HEK293 (cell line): ENCODE measurements around the gene TNKS2.

Experiments
- ATF2 ChIP-seq: fragments of 450-650 bp; formaldehyde crosslinking; IDR thresholded peaks from 2 replicates; pipeline ENCODE4 v1.5.1; 2016; ENCODE audit warnings: missing biosample characterization, missing genetic modification characterization, low read depth
- CTCF ChIP-seq: fragments of 450-650 bp; formaldehyde crosslinking; IDR thresholded peaks from 2 replicates; pipeline ENCODE4 v1.5.1; 2016; ENCODE audit warnings: missing biosample characterization, missing genetic modification characterization
- GLI4 ChIP-seq: fragments of 450-650 bp; formaldehyde crosslinking; IDR thresholded peaks from 2 replicates; pipeline ENCODE4 v1.5.1; 2016; ENCODE audit warnings: missing biosample characterization, missing genetic modification characterization
- IKZF3 ChIP-seq: fragments of 450-650 bp; IDR thresholded peaks from 2 replicates; pipeline ENCODE4 v1.5.0; 2018; ENCODE audit warnings: missing biosample characterization, mild to moderate bottlenecking, missing genetic modification characterization, moderate library complexity
- YY1 ChIP-seq: fragments of 450-650 bp; formaldehyde crosslinking; IDR thresholded peaks from 2 replicates; pipeline ENCODE4 v1.5.1; 2018; ENCODE audit warnings: missing biosample characterization, missing genetic modification characterization
- ZBTB21 ChIP-seq: fragments of 450-650 bp; formaldehyde crosslinking; IDR thresholded peaks from 2 replicates; pipeline ENCODE4 v1.5.1; 2017; ENCODE audit warnings: missing biosample characterization, missing genetic modification characterization
- ZBTB49 ChIP-seq: fragments of 450-650 bp; formaldehyde crosslinking; IDR thresholded peaks from 2 replicates; pipeline ENCODE4 v1.5.1; 2016; ENCODE audit warnings: missing biosample characterization, missing genetic modification characterization, low read depth
- ZBTB7A ChIP-seq: fragments of 450-650 bp; formaldehyde crosslinking; IDR thresholded peaks from 2 replicates; pipeline ENCODE4 v1.5.1; 2016; ENCODE audit warnings: low read depth, missing biosample characterization, missing genetic modification characterization
- ZNF138 ChIP-seq: fragments of 450-650 bp; formaldehyde crosslinking; IDR thresholded peaks from 2 replicates; pipeline ENCODE4 v1.5.1; 2016; ENCODE audit warnings: missing biosample characterization, missing genetic modification characterization, borderline replicate concordance
- ZNF214 ChIP-seq: fragments of 450-650 bp; formaldehyde crosslinking; IDR thresholded peaks from 2 replicates; pipeline ENCODE4 v1.5.1; 2017; ENCODE audit warnings: missing biosample characterization, mild to moderate bottlenecking, missing genetic modification characterization, borderline replicate concordance
- ZNF416 ChIP-seq: fragments of 450-650 bp; formaldehyde crosslinking; IDR thresholded peaks from 2 replicates; pipeline ENCODE4 v1.5.1; 2016; ENCODE audit warnings: missing biosample characterization, missing genetic modification characterization
- ZNF830 ChIP-seq: fragments of 450-650 bp; IDR thresholded peaks from 2 replicates; pipeline ENCODE4 v1.5.0; 2018; ENCODE audit warnings: missing biosample characterization, missing genetic modification characterization, low read depth, mild to moderate bottlenecking, moderate library complexity

GRCh38 chr10:91805110-91805838, 7.0 kb downstream of the TNKS2 start:
- TF ChIP-seq CTCF (no peak), ZBTB21 (tag by site-specific recombination) (no peak), YY1 (tag by site-specific recombination) (no peak), ATF2 (no peak), ZNF138 (tag by site-specific recombination) (no peak), GLI4 (no peak), ZBTB49 (tag by site-specific recombination) (no peak), ZNF830 (no peak), IKZF3 (tag by site-specific recombination) (no peak), ZNF214 (tag by site-specific recombination) (no peak), ZBTB7A (tag by site-specific recombination) (no peak), ZNF416 (tag by site-specific recombination) (no peak)
